Adrenal gland (tissue), 12 donors: ENCODE data around the gene CSHL1. TPM values are rescaled to one million over a fixed set of nuclear protein-coding genes. Genes with fewer than 3 reads are reported as not detected.

Source experiments
- DNase-seq, 7 donors: peaks; one replicate each; pipeline ENCODE4 v3.0.0-alpha.2; 2019 to 2020
- H3K27ac ChIP-seq, 5 donors: fragments of 200-600 bp; sonication (generic) in 4 of 5; 1 replicate in 3 of 5; 2 replicates in 2 of 5; pipeline versions ENCODE4 v1.5.1 to v1.8.0; 2016 to 2020; ENCODE audit warnings: mild to moderate bottlenecking in 1 of 5
- H3K27me3 ChIP-seq: fragments of 200-600 bp; 2 replicates; pipeline ENCODE4 v1.8.0; 2021
- H3K36me3 ChIP-seq, 2 donors: fragments of 200-600 bp; replicated peaks in 1 of 2; 1 replicate in 1 of 2; 2 replicates in 1 of 2; pipeline versions ENCODE4 v1.5.1 to v1.8.0; 2018 to 2022
- H3K4me1 ChIP-seq, 2 donors: fragments of 200-600 bp; replicated peaks in 1 of 2; 1 replicate in 1 of 2; 2 replicates in 1 of 2; pipeline versions ENCODE4 v1.5.1 to v1.8.0; 2018 to 2021
- H3K4me3 ChIP-seq, 4 donors: fragments of 200-600 bp; sonication (generic) in 3 of 4; one replicate each; pipeline ENCODE4 v1.5.1; 2016 to 2018
- H3K9me3 ChIP-seq, 3 donors: fragments of 200-600 bp; sonication (generic) in 1 of 3; replicated peaks in 1 of 3; 1 replicate in 2 of 3; 2 replicates in 1 of 3; pipeline versions ENCODE4 v1.5.1 to v1.8.0; 2016 to 2021
- CTCF ChIP-seq, 6 experiments: fragments of 450-650 bp in 4 of 6; fragments of 200-600 bp in 2 of 6; sonication (generic) in 1 of 6; IDR thresholded peaks; 1 replicate in 5 of 6; 2 replicates in 1 of 6; pipeline versions ENCODE4 v1.5.1 to v1.8.0; 2016 to 2021; ENCODE audit warnings: antibody characterized with exemption in 6 of 6, mild to moderate bottlenecking in 2 of 6, moderate library complexity in 1 of 6
- POLR2A ChIP-seq, 2 donors: fragments of 450-650 bp; IDR thresholded peaks; one replicate each; pipeline ENCODE4 v1.6.1; 2017; ENCODE audit warnings: antibody characterized with exemption in 2 of 2, mild to moderate bottlenecking in 2 of 2, moderate library complexity in 1 of 2
- WGBS, 4 donors: extraction: QIAGEN DNeasy Blood & Tissue Kit in 2 of 4; methylation state at CpG; one replicate each; pipeline versions ENCODE4 v1.1.5 to v1.1.7; 2013 to 2017; 5-methylcytosine and 5-hydroxymethylcytosine counted together
- intact Hi-C, 2 donors: fragments of 100-400 bp; cut with DNase I; formaldehyde crosslinking; loops; one replicate each; pipeline versions ENCODE4 v1.14.1 to v1.15.0; 2022 to 2023
- polyA plus RNA-seq, 3 donors: library from polyadenylated mRNA; stranded (reverse); fragments of 200-250 nt in 2 of 3; fragments of 350-450 nt in 1 of 3; fragmentation: Illumina TruSeq in 1 of 3; extraction: RNeasy Lipid Tissue Mini Kit (QIAGEN cat#74804) in 1 of 3; gene quantifications; one replicate each; pipeline ENCODE4 v1.2.3, GENCODE V29; 2013 to 2014
- total RNA-seq, 9 donors: library from RNA; depleted of rRNA in 4 of 9; stranded (reverse); fragments of >200 nt in 4 of 9; fragments of 120-200 nt in 1 of 9; fragmentation: NEBNext Ultra II Directional in 1 of 9; extraction: Animal tissue kit (Norgen Biotek cat#: 25700) in 1 of 9; gene quantifications; one replicate each; pipeline versions ENCODE4 v1.1.0 to v1.2.4, GENCODE V29; 2013 to 2023
- donor health status: healthy with polysubstance abuse.
- donor health status: Bipolar disorder and iron deficiency.
- donor health status: DM: yes; HTN: yes; CAD: no.
- donor health status: DM: no; HTN: no; CAD: no.
- donor health status: DM: no; HTN: no; CAD: no.
- donor health status: DM: yes; HTN: yes; CAD: no.

Gene CSHL1
- total and polyA plus RNA-seq, 12 donors = not detected

- H3K27ac ChIP-seq = no peak overlapping the region
- no peak overlapping the region for H3K4me3 ChIP-seq
- no peaks in the 10 kb centered on the region for H3K27me3 ChIP-seq
- no peaks in the 10 kb centered on the region for H3K36me3 ChIP-seq
- DNase-seq = no peak
- 90 to 91% (median 91%) methylated on average over 11 to 23 of the region's 23 CpGs for WGBS, 4 donors
- no peak for TF ChIP-seq POLR2A (IDR thresholded peaks at IDR 0.05)
- no peak for TF ChIP-seq CTCF (IDR thresholded peaks at IDR 0.05)
- H3K4me1 ChIP-seq = no peaks in the 10 kb centered on the region
- intact Hi-C loops = no loop called here
- no peaks in the 10 kb centered on the region for H3K9me3 ChIP-seq
These were observed 30.7 kb upstream of the CSHL1 start for GRCh38 chr17:63941751-63942150.

GRCh38 chr17:63941162-63941561 is 30.1 kb upstream of the CSHL1 start:
- intact Hi-C loops = no loop called here
- H3K36me3 ChIP-seq = no peaks in the 10 kb centered on the region
- no peak overlapping the region for H3K27ac ChIP-seq
- H3K27me3 ChIP-seq = no peaks in the 10 kb centered on the region
- no peak for DNase-seq
- TF ChIP-seq CTCF (IDR thresholded peaks at IDR 0.05) (no peak), POLR2A (IDR thresholded peaks at IDR 0.05) (no peak)
- H3K4me1 ChIP-seq = no peaks in the 10 kb centered on the region
- WGBS, 4 donors = 95 to 99% (median 97%) methylated on average over 11 to 12 of the region's 12 CpGs
- H3K4me3 ChIP-seq = no peak overlapping the region
- H3K9me3 ChIP-seq = no peaks in the 10 kb centered on the region

- 89 to 98% (median 95%) methylated on average over 3 to 14 of the region's 14 CpGs for WGBS, 4 donors
- Histone ChIP-seq H3K27ac (no peak overlapping the region), H3K27me3 (no peaks in the 10 kb centered on the region), H3K36me3 (no peaks in the 10 kb centered on the region), H3K4me3 (no peak overlapping the region), H3K4me1 (no peaks in the 10 kb centered on the region), H3K9me3 (no peaks in the 10 kb centered on the region)
- intact Hi-C loops = no loop called here
- TF ChIP-seq CTCF (IDR thresholded peaks at IDR 0.05) (no peak), POLR2A (IDR thresholded peaks at IDR 0.05) (no peak)
- no peak for DNase-seq
These were observed 29.5 kb upstream of the CSHL1 start for GRCh38 chr17:63940584-63940983.

- Histone ChIP-seq H3K36me3 (no peaks in the 10 kb centered on the region), H3K4me3 (no peak overlapping the region), H3K9me3 (no peaks in the 10 kb centered on the region), H3K27me3 (no peaks in the 10 kb centered on the region), H3K4me1 (no peaks in the 10 kb centered on the region), H3K27ac (no peak overlapping the region)
- WGBS, 4 donors = 75 to 89% (median 83%) methylated on average over 5 to 6 of the region's 6 CpGs
- intact Hi-C loops = no loop called here
- no peak for DNase-seq
- TF ChIP-seq CTCF (IDR thresholded peaks at IDR 0.05) (no peak), POLR2A (IDR thresholded peaks at IDR 0.05) (no peak)
These were observed 28.8 kb upstream of the CSHL1 start for GRCh38 chr17:63939884-63940283.
